GM23248 (cell line): ENCODE data around the gene LRMDA.

Experiments
- EZH2 ChIP-seq: fragments of 200-600 bp; sonication (generic); IDR thresholded peaks from 2 replicates; pipeline ENCODE4 v1.6.1; 2018; ENCODE audit warnings: antibody characterized with exemption, mild to moderate bottlenecking; ENCODE audit not compliant: insufficient read depth, poor library complexity, severe bottlenecking
- EZH2phosphoT487 ChIP-seq: fragments of 200-600 bp; sonication (generic); IDR thresholded peaks from 2 replicates; pipeline ENCODE4 v1.6.1; 2018; ENCODE audit warnings: antibody characterized with exemption, moderate library complexity, mild to moderate bottlenecking, low read depth; ENCODE audit not compliant: insufficient read depth

DNA sequence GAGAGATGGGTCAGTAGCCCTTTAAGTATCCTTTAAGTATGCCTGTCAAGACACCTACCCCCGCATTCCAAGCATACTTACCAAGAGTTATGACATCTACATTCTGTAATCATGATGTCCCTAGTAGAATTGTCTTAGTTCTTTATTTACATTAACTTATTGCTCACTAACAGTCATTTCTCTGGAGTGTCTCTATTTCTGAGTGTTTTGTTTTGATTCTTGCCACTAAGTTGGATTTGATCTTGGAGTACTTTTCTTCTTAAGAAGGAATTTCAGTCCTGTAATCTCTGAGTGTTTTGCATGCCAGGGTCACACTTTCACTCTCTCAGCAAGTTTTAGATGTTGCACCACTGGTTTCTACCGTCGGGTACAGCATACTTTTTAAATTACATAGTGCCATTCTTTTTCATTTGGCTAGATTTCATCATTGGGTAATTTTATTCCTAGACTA is 1152.3 kb downstream of the LRMDA start:
- TF ChIP-seq EZH2 (no peak), EZH2phosphoT487 (peak; percentile 83)
